GM21367 (cell line): ENCODE measurements around the gene RNF220.
A peak's percentile ranks its signal among the peaks of the same experiment; 100 is the strongest.
"Not testable (repeated sequence)": the region's sequence is repeated elsewhere in the genome, so short reads cannot be mapped to it uniquely, and the experiment has no call there.

Experiments
- ATAC-seq: cut with Tn5 transposase; IDR thresholded peaks from one replicate; pipeline ENCODE4 v1.9.1; 2021; ENCODE audit not compliant: unreplicated experiment

The RNF220 gene

GRCh38 chr1:44648529-44649250 lies 243.6 kb downstream of the RNF220 start:
- no peak for ATAC-seq

GRCh38 chr1:44649788-44650158 lies 244.7 kb downstream of the RNF220 start:
- ATAC-seq, result no peak

- ATAC-seq, result no peak
Observed at GRCh38 chr1:44650159-44650831, 245.2 kb downstream of the RNF220 start.

- no peak for ATAC-seq
Observed at GRCh38 chr1:44651069-44651468, 246.0 kb downstream of the RNF220 start.

- ATAC-seq, result peak; percentile 54
Observed at GRCh38 chr1:44652445-44653106, 247.5 kb downstream of the RNF220 start.

GRCh38 chr1:44653107-44653964 lies 248.3 kb downstream of the RNF220 start:
- no peak for ATAC-seq

GRCh38 chr1:44654621-44655187 lies 249.6 kb downstream of the RNF220 start:
- no peak for ATAC-seq

- ATAC-seq, result no peak
Observed at GRCh38 chr1:44655609-44656008, 250.6 kb downstream of the RNF220 start.

- ATAC-seq, result no peak
Observed at GRCh38 chr1:44659566-44659965, 254.5 kb downstream of the RNF220 start.

- no peak for ATAC-seq
Observed at GRCh38 chr1:44660176-44660575, 255.1 kb downstream of the RNF220 start.

GRCh38 chr1:44661781-44662682 lies 257.0 kb downstream of the RNF220 start:
- no peak for ATAC-seq

GRCh38 chr1:44662683-44663030 lies 257.6 kb downstream of the RNF220 start:
- ATAC-seq, result no peak

- ATAC-seq, result no peak
Observed at GRCh38 chr1:44663417-44663816, 258.4 kb downstream of the RNF220 start.

- ATAC-seq, result no peak
Observed at GRCh38 chr1:44664730-44665370, 259.8 kb downstream of the RNF220 start.

- ATAC-seq, result not testable (repeated sequence)
Observed at GRCh38 chr1:44666719-44667118, 261.7 kb downstream of the RNF220 start.

- no peak for ATAC-seq
Observed at GRCh38 chr1:44670751-44671640, 265.9 kb downstream of the RNF220 start.

GRCh38 chr1:44672254-44672955 lies 267.4 kb downstream of the RNF220 start:
- ATAC-seq, result no peak
